Activated naive CD8-positive, alpha-beta T cell treated with anti-CD3 and anti-CD28 coated beads, Interleukin-2, amount 50 U/mL, for 24 hours (primary cell): ENCODE results near the gene MUC13.

ENCODE experiments used
- ATAC-seq: fragments of 150-1000 bp; cut with Tn5 transposase; one replicate; pipeline ENCODE4 v1.10.0; 2021
- DNase-seq: peaks from one replicate; pipeline ENCODE4 v3.0.0; 2021
- H3K27ac Mint-ChIP-seq: one replicate; pipeline ENCODE4 v1.8.0; 2021; ENCODE audit warnings: mild to moderate bottlenecking, mixed read lengths
- H3K27me3 Mint-ChIP-seq: one replicate; pipeline ENCODE4 v1.8.0; 2021; ENCODE audit warnings: mixed read lengths
- H3K36me3 Mint-ChIP-seq: one replicate; pipeline ENCODE4 v1.8.0; 2021; ENCODE audit warnings: low read depth, mixed read lengths
- H3K4me1 Mint-ChIP-seq: one replicate; pipeline ENCODE4 v1.8.0; 2021; ENCODE audit warnings: mixed read lengths
- H3K4me3 Mint-ChIP-seq: one replicate; pipeline ENCODE4 v1.8.0; 2021; ENCODE audit warnings: mild to moderate bottlenecking, moderate library complexity, mixed read lengths
- H3K9me3 Mint-ChIP-seq: one replicate; pipeline ENCODE4 v1.8.0; 2021; ENCODE audit warnings: mixed read lengths

The MUC13 gene

DNA sequence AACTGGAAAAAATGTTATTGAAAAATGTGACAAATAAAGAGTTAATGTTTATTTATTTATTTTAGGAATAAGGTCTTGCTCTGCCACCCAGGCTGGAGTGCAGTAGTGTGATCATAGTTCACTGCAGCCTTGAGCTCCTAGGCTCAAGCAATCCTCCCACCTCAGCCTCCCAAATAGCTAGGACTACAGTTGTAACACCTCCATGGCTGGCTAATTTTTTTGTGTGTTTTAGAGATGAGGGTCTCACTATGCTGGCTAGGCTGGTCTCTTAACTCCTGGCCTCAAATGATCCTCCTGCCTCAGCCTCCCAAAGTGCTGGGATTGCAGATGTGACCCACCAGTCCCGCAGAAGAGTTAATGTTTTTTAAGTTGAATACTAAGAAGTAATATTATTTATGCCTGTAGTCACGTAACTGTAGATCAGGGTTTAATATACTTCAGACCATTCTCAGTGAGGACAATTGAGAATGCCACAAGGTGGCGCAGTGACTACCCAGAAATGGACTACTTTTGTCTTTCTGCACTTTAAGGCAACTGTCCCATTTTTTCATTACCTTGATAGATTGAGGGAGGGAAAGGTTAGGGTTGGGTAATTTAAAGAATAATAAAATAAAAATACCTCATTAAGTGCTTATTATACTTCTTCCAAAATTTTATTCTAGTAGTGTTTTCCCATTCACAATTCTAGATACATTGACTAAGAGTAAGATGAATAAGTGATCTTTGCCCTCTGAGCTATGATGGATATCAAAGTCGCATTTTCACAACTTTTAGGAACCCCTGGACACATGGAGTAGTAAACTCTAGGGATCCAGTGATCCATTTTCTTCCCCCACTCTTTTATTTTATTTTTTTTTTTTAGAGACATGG is 6.0 kb downstream of the MUC13 start:
- peaks cover 17% of the 10 kb centered on the region for H3K27me3 Mint-ChIP-seq
- H3K36me3 Mint-ChIP-seq = no peaks in the 10 kb centered on the region
- H3K4me3 Mint-ChIP-seq = no peak overlapping the region
- H3K4me1 Mint-ChIP-seq = no peaks in the 10 kb centered on the region
- no peaks in the 10 kb centered on the region for H3K9me3 Mint-ChIP-seq
- DNase-seq (peak; percentile 62), ATAC-seq (no peak)
- no peak overlapping the region for H3K27ac Mint-ChIP-seq

DNA sequence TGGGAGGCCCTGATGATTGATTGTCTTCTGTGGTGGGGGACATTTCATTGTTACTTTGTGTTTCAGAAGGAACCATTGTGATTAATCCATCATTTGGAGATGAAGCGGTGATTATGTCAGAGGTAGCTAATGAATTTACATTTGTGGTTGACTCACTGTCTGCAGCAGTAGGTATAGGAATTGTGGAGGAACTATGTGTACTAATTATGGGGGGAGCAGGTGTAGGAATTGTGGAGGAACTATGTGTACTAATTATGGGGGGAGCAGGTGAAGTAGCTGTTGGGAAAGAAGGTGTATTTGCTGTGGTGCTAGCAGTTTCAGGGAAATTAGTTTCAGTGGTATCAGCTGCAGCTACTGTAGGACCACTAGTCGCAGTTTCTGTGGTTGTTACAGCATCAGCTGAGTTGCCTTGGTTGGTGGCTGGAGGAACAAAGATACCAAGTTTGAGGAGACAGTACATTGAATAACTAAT is 6.9 kb downstream of the MUC13 start:
- no peak for ATAC-seq
- H3K27ac Mint-ChIP-seq = no peak overlapping the region
- no peak overlapping the region for H3K4me3 Mint-ChIP-seq

DNA sequence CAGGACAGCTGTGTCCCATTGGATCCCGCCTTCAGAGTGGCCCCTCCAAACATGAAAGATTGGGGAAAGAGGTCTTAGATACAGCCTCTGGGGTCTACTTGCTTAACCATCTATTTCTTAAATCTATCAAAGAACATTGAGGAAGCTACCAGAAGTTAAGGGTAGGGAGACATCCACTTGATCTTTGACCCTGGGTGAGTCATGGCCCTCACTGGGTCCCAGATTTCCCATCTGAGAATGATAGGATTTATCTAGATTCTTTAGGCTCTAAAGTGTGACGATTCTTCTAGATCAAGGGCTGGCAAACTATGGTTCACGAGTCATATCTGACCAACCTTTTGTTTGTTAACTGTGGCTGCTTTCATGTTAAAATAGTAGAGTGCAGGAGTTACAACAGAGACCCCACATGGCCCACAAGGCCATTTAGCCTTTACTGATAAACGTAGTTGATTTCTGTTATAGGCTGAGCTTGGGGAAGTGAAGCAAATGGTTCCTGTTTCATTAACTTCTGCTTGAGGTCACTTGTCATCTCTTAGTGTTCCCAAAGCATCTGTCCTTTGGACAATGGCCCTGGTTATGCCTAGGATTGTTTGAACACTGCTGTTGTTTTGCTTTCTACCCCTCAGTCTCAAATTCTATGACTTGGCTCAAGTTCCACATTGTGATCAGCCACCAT is 8.0 kb downstream of the MUC13 start:
- no peaks in the 10 kb centered on the region for H3K9me3 Mint-ChIP-seq
- ATAC-seq = no peak
- peaks cover 16% of the 10 kb centered on the region for H3K27me3 Mint-ChIP-seq
- DNase-seq = no peak
- H3K4me3 Mint-ChIP-seq = no peak overlapping the region
- no peaks in the 10 kb centered on the region for H3K4me1 Mint-ChIP-seq
- no peaks in the 10 kb centered on the region for H3K36me3 Mint-ChIP-seq
- no peak overlapping the region for H3K27ac Mint-ChIP-seq

More for the DNA sequence above, 6.9 kb downstream of the MUC13 start:
- no peaks in the 10 kb centered on the region for H3K36me3 Mint-ChIP-seq
- H3K9me3 Mint-ChIP-seq = no peaks in the 10 kb centered on the region
- no peak for DNase-seq
- H3K27me3 Mint-ChIP-seq = peaks cover 16% of the 10 kb centered on the region
- no peaks in the 10 kb centered on the region for H3K4me1 Mint-ChIP-seq

DNA sequence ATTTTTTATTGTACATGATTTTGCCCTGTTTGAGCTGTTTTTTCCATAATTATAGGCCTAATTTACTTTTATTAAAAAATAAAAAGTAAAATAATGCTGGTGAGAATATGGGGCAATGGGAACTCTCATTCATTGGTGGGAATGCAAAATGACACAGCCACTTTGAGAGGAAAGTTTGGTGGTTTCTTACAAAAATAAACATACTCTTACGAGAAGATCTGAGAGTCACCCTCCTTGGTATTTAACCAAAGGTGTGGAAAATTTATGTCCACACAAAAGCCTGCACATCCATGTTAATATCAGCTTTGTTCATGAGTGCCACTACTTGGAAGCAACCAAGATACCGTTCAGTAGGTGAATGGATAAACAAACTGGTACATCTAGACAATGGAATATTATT is 9.8 kb downstream of the MUC13 start:
- no peaks in the 10 kb centered on the region for H3K4me1 Mint-ChIP-seq
- H3K9me3 Mint-ChIP-seq = no peaks in the 10 kb centered on the region
- no peak overlapping the region for H3K27ac Mint-ChIP-seq
- no peak for ATAC-seq
- H3K36me3 Mint-ChIP-seq = no peaks in the 10 kb centered on the region
- no peak overlapping the region for H3K4me3 Mint-ChIP-seq
- DNase-seq = no peak
- peaks cover 10% of the 10 kb centered on the region for H3K27me3 Mint-ChIP-seq

DNA sequence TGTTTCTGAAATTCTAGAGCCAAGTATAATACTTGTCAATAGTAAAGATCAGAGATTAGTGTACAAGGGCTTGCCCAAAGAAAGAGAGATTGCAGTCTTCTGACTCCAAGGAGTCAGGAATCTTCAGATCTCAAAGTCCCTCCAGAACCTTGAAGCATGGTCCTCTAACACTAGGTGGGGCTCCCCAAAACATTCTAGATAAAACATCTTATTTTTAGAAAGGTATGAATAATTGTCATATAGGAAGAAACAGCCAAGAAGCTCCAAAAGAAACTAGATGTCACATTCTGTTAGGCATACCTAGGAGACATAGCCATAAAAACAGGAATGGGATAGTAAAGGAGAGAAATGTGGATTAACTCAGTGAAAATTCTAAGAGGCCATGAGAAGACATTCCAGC is 10.7 kb downstream of the MUC13 start:
- no peak for ATAC-seq
- H3K36me3 Mint-ChIP-seq = no peaks in the 10 kb centered on the region
- no peak overlapping the region for H3K4me3 Mint-ChIP-seq
- no peak for DNase-seq
- H3K9me3 Mint-ChIP-seq = no peaks in the 10 kb centered on the region
- no peaks in the 10 kb centered on the region for H3K4me1 Mint-ChIP-seq
- no peak overlapping the region for H3K27ac Mint-ChIP-seq
- peaks cover 6% of the 10 kb centered on the region for H3K27me3 Mint-ChIP-seq

DNA sequence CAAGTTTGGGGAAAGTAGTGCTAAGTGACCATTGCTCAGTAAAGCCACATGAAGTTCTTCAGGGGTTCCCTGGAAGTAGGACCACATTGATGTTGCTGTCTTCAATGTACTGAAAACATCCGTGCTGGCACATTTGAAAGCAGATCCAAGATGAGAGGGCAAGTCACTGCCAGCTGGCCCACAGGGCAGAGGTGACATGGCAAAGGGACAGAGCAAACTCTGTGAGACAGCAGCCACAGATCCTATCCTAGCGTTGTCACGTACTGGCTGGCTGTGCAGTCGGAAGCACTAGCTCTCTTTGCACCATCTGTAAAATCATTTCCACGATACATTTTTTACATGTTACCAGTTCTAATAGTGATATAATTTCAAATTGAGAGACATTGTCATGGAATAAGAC is 13.8 kb downstream of the MUC13 start:
- no peaks in the 10 kb centered on the region for H3K9me3 Mint-ChIP-seq
- H3K4me1 Mint-ChIP-seq = no peaks in the 10 kb centered on the region
- no peak for DNase-seq
- ATAC-seq = no peak
- no peak overlapping the region for H3K27ac Mint-ChIP-seq
- no peak overlapping the region for H3K4me3 Mint-ChIP-seq
- peaks cover 11% of the 10 kb centered on the region for H3K27me3 Mint-ChIP-seq
- no peaks in the 10 kb centered on the region for H3K36me3 Mint-ChIP-seq

DNA sequence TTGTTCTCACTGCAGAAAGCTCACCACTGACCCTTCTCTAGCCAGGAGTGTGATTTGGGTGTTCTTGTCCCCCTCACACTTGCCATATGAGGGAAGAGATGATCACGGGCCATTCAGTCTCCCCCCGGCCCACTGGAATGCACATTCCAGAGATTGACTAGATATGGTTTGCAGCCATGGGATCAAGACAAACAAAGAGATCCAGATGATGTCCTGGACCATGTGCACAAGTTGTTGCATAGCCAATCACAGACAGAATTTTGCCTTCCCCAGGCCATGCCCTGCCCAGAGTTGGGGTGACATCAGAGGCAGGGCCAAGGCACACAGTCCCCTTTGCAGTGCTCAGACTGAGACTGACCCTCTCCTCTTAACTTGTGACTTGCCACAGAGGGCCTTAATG is 14.8 kb downstream of the MUC13 start:
- no peak overlapping the region for H3K27ac Mint-ChIP-seq
- peaks cover 11% of the 10 kb centered on the region for H3K27me3 Mint-ChIP-seq
- H3K36me3 Mint-ChIP-seq = no peaks in the 10 kb centered on the region
- H3K4me1 Mint-ChIP-seq = no peaks in the 10 kb centered on the region
- no peaks in the 10 kb centered on the region for H3K9me3 Mint-ChIP-seq
- no peak for DNase-seq
- H3K4me3 Mint-ChIP-seq = no peak overlapping the region
- ATAC-seq = no peak

DNA sequence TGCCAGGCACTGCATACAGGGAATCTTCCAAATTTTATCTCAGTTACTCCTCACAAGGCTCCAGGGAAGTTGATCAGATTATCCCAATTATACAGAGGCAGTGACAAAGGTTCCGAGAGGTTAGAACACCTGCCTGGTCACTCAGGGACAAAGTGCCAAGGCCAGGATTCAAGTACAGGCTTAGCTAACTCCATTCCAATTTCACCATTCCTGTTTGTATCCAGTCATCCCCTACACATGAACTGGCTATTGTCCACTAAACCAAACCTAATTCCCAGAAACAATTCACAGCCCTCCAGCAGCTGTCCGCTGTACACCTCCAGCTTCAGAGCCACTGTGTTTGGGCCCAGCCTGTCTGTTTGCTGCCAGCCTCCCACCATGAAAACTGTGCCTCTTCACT is 16.0 kb downstream of the MUC13 start:
- Mint-ChIP-seq H3K36me3 (no peaks in the 10 kb centered on the region), H3K9me3 (no peaks in the 10 kb centered on the region), H3K27me3 (peaks cover 9% of the 10 kb centered on the region), H3K4me1 (no peaks in the 10 kb centered on the region), H3K4me3 (no peak overlapping the region), H3K27ac (no peak overlapping the region)
- DNase-seq (no peak), ATAC-seq (no peak)

DNA sequence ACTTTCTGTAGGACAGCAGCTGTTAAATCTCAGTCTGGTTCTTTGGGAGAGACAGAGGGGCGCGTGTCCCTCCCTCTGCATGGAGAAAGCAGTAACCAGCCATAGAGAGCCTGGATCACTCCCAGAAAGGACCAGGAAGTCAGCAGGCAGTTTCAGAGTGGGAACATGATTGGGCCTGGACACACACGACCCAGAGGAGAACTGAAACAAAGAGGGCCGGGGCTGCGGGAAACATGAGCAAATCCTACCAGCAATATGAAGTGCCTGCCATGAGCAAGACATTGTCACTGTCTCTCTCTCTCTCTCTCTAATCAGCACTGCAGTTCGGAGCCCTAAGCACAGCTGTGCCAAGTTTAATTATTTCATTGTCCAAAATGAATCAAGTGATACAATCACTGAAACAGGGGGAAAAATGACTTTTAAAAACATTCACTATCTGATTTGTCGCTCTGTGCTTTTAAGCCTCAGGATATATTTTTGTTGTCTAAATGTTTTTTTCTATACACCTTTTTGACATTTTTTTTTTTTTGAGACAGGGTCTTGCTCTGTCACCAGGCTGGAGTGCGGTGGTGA is 17.6 kb downstream of the MUC13 start:
- Mint-ChIP-seq H3K36me3 (no peaks in the 10 kb centered on the region), H3K27ac (no peak overlapping the region), H3K4me3 (no peak overlapping the region), H3K4me1 (no peaks in the 10 kb centered on the region), H3K9me3 (no peaks in the 10 kb centered on the region), H3K27me3 (peaks cover 11% of the 10 kb centered on the region)
- no peak for ATAC-seq
- DNase-seq = no peak

DNA sequence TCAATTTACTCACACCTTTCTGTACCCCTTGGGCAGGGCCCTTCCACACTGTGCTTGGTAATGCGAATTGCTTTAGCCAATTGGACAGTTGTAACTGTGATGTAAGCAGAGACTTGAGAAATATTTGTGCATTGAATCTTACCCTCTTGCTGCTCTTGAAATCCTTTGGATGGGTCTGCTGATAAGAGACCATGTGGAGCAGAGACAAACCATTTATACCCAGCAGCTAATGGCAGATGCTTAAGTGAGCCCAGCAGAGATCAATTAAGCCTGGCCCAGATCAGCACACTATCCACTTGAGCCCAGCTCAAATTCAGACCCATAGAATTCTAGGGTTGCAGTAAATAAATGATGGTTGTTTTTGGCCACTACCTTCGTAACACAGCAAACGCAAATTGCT is 19.3 kb downstream of the MUC13 start:
- H3K4me1 Mint-ChIP-seq = no peaks in the 10 kb centered on the region
- no peak overlapping the region for H3K27ac Mint-ChIP-seq
- H3K9me3 Mint-ChIP-seq = no peaks in the 10 kb centered on the region
- no peak overlapping the region for H3K4me3 Mint-ChIP-seq
- peaks cover 11% of the 10 kb centered on the region for H3K27me3 Mint-ChIP-seq
- DNase-seq = no peak
- ATAC-seq = no peak
- no peaks in the 10 kb centered on the region for H3K36me3 Mint-ChIP-seq

DNA sequence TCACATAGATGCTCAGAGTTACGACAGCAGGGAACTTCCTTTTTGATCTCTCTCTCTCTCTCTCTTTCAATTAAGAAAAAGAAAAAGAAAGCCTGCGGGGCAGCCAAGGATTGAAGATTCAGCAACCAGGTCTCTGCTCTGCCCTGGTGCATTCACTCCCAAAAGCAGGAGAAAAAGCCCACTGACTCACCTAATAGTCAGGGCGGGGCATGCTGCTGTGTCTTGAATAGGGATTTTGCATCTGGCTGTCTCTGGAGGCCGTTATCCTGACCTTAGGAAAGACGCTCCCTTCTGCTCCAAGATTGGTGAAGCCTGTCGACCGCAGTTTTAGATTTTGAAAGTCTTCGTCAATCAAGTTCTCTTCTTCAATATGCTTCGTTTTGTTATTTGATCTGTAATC is 26.6 kb downstream of the MUC13 start:
- no peak overlapping the region for H3K4me3 Mint-ChIP-seq
- H3K9me3 Mint-ChIP-seq = no peaks in the 10 kb centered on the region
- no peaks in the 10 kb centered on the region for H3K4me1 Mint-ChIP-seq
- ATAC-seq (no peak), DNase-seq (no peak)
- peaks cover 15% of the 10 kb centered on the region for H3K27me3 Mint-ChIP-seq
- no peaks in the 10 kb centered on the region for H3K36me3 Mint-ChIP-seq
- no peak overlapping the region for H3K27ac Mint-ChIP-seq

DNA sequence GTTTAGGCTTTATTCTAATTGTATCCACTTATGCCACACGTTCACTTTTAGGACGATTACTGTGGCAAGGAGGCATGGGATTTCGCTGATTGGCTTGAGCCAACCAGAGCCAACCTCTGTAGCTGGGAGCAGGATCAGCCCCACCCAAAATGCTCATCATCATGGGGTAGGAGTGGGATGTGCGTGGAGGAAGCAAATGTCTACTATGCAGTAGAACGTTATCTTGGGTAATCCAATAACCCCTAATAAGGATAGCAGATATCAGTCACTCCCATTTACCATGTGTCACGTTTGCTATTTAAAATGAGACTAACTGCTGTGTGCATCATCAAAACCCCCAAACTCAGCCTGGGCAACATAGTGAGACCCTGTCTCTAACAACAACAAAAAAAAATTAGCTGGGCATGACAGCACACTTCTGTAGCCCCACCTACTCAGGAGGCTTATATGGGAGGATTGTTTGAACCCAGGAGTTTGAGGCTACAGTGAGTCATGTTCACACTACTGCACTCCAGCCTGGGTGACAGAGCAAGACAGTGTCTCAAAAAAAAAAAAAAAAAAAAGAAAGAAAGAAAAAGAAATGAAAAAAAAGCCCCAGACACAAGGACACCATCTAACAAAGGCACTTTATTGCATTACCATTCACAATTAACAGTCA is 29.6 kb downstream of the MUC13 start:
- Mint-ChIP-seq H3K9me3 (no peaks in the 10 kb centered on the region), H3K27ac (no peak overlapping the region), H3K4me3 (no peak overlapping the region), H3K27me3 (peaks cover 17% of the 10 kb centered on the region), H3K36me3 (no peaks in the 10 kb centered on the region), H3K4me1 (peaks cover 10% of the 10 kb centered on the region)
- DNase-seq (no peak), ATAC-seq (no peak)

DNA sequence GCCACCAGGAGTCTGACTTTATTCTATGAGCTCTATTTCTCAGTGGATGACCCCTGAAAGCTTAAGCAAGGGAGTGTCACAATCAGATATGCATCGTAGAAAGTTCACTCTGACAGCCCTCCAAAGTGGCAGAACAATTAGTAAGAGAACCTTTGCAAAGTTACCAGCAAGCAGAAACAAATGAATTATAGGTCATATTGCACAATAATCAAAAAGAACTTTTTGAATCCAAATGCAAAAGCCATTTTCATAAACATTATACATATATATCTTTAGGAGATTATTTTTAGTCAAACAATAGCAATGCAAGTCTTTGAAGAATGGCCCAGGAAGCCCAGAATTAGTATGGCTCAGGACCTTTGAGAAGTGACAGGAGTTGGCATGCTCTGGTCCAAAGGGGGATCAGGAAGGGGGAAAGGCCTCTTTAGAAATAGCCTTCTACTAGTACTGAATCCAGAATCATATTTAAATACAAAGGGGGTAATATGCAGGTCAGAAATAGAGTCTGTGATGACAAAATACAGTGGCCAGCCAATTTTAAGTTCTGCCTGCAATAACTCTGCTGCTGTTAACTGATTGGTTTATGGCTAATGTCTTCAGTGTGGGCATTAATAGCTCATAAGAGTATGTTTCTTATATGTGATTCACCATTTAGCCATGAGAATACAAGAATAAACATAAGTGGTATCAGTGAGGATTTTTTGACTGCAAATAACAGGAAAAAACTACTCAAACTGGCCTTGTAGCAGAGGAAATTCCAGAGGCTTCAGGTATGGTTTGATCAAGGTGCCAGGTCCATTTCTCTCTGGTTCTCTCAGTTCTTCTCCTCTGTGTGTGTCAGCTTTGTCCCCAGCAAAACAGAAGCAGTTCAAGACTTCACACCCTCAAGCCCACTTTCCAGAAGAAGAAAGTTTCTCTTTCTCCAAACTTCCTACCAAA is 30.4 kb downstream of the MUC13 start:
- Mint-ChIP-seq H3K4me3 (no peak overlapping the region), H3K27me3 (peaks cover 17% of the 10 kb centered on the region), H3K4me1 (peaks cover 10% of the 10 kb centered on the region), H3K9me3 (no peaks in the 10 kb centered on the region), H3K36me3 (no peaks in the 10 kb centered on the region), H3K27ac (no peak overlapping the region)
- ATAC-seq (no peak), DNase-seq (no peak)
